Right atrium auricular region (tissue), 2 donors: ENCODE results near the gene UTP25. TPM values are rescaled to one million over a fixed set of nuclear protein-coding genes. Genes with fewer than 3 reads are reported as not detected.

ENCODE experiments used
- DNase-seq: peaks from one replicate; pipeline ENCODE4 v3.0.0-alpha.2; 2019; ENCODE audit warnings: low spot score
- H3K27ac ChIP-seq, 2 donors: fragments of 200-600 bp; sonication (generic); 1 replicate in 1 of 2; 2 replicates in 1 of 2; pipeline ENCODE4 v1.5.1; 2016 to 2019
- H3K27me3 ChIP-seq, 2 donors: fragments of 200-600 bp; sonication (generic); one replicate each; pipeline versions ENCODE4 v1.5.1 to v1.6.0; 2017 to 2019
- H3K36me3 ChIP-seq: fragments of 200-600 bp; sonication (generic); one replicate; pipeline ENCODE4 v1.5.1; 2016
- H3K4me1 ChIP-seq, 2 donors: fragments of 200-600 bp; sonication (generic); one replicate each; pipeline versions ENCODE4 v1.5.1 to v1.6.0; 2017 to 2019
- H3K4me3 ChIP-seq, 2 donors: fragments of 200-600 bp; sonication (generic); 1 replicate in 1 of 2; 2 replicates in 1 of 2; pipeline ENCODE4 v1.5.1; 2017 to 2019; ENCODE audit warnings: mild to moderate bottlenecking in 1 of 2, moderate library complexity in 1 of 2
- H3K9me3 ChIP-seq, 2 donors: fragments of 200-600 bp; sonication (generic); one replicate each; pipeline ENCODE4 v1.5.1; 2019
- CTCF ChIP-seq, 2 donors: fragments of 200-600 bp; sonication (generic); IDR thresholded peaks; one replicate each; pipeline ENCODE4 v1.5.1; 2019; ENCODE audit warnings: antibody characterized with exemption in 2 of 2
- total RNA-seq, 2 donors: library from RNA; depleted of rRNA; stranded (reverse); fragments of >200 nt; gene quantifications; one replicate each; pipeline ENCODE4 v1.1.0, GENCODE V29; 2016

Gene UTP25
- total RNA-seq, 2 donors from 2014 or later = 2.8 to 3.9 TPM

DNA sequence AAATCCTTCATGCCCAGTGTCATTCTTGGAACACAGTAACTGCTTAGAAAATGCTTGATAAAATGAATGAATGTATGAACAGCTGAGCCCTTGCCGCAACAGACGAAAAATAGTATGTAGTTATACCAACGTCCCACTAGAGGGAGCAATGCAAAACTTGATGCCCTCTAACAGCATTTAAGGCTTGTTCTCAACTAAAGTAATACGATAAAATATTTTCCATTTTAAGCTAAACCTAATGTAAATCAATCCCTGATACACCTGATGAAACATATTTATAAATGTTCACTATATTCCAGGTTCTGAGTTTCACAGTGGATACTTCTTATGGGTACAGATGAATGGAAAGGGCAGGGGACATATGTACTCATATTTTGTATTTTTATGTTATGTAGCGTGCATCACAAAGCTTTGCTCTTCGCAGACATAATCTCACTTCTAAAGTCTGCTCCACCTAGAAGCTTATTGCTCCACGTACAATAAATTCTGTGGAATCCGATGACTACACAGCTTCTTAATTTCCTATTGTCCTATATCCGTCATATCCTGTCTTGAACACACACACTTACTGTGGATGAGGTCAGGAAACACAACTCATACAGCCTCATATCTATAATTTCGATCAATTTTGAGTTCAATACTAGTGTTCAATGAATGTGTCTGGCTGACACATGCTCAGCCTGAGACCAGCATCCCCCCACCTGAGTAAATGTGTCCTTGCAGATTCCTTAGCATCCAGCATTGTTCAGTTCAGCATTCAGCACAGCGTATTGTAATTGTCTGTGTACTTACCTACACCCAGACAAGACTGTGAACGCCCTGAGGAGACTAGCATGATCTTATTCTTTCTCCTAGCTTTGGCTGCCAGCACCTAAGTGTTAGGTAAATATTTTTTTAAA lies 4.4 kb upstream of the UTP25 start:
- no peaks in the 10 kb centered on the region for H3K36me3 ChIP-seq
- H3K27me3 ChIP-seq = no peaks in the 10 kb centered on the region
- H3K27ac ChIP-seq = no peak overlapping the region
- no peak for DNase-seq
- no peaks in the 10 kb centered on the region for H3K9me3 ChIP-seq
- no peak overlapping the region for H3K4me3 ChIP-seq
- TF ChIP-seq CTCF (IDR thresholded peaks at IDR 0.05) = peak; percentile 49 to 82
- peaks cover 0 to 16% of the 10 kb centered on the region in 2 donors for H3K4me1 ChIP-seq

DNA sequence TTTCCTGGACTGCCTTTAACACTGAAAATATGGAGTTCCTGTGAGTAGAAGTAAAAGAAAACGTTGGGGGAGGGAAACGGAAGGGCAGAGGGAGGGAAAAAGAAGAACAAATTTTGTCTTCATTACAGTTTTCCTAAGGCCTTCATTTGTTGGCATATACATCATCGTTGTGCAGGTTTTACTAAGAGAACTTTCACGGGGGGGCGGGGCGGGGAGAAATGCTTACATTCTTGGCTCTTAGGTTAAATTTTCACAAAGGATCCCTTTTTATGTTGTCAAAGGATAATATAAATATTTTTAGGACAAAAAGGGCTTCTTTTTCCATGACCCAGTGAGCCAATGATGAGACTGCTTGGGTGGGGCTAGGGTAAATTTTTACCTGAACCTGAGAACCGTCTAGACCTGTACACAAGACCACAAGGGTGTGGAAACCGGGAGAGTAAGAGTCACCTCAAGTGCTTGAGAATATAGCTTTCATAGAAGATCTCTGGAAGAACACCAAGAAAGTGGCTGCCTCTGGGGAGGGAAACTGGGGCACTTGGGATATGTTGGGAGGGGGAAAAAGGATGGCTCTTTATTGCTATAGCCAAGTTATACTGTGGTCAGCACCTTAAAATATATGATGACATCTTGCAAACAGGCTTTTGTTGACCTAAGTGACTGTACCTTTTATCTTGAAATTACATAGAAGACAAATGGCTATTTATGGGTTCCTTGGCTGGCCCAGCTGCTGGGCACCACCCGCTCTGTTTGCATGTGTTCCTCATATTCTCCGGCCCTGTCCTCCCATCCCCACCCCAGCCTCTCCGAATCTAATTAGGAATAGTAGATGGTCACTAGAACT lies 2.0 kb upstream of the UTP25 start:
- Histone ChIP-seq H3K9me3 (no peaks in the 10 kb centered on the region), H3K27ac (no peak overlapping the region), H3K4me3 (no peak overlapping the region), H3K27me3 (no peaks in the 10 kb centered on the region), H3K36me3 (peaks cover 1% of the 10 kb centered on the region), H3K4me1 (peaks cover 0 to 26% of the 10 kb centered on the region in 2 donors)
- TF ChIP-seq CTCF (IDR thresholded peaks at IDR 0.05) = no peak
- no peak for DNase-seq

DNA sequence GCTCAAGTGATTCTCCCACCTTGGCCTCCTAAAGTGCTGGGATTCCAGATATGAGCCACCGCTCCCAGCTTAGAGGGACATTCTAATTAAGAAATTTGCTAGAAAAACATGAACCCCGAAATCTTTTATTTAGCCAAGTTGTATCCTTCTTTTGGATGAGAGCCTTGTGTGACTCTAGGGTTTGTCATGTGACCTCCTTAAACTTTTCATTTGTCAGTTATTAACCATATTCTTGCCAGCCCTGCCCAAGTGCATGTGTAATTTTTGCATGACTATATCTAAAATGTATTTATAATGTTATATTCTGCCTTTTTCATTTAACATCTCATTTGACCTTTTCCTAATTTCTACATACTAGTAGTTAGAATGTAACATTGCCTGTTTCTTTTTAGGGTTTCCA lies 1.9 kb downstream of the UTP25 start:
- no peak for DNase-seq
- H3K9me3 ChIP-seq = no peaks in the 10 kb centered on the region
- peaks cover 0 to 17% of the 10 kb centered on the region in 2 donors for H3K4me1 ChIP-seq
- H3K36me3 ChIP-seq = peaks cover 40% of the 10 kb centered on the region
- no peaks in the 10 kb centered on the region for H3K27me3 ChIP-seq
- no peak overlapping the region for H3K27ac ChIP-seq
- TF ChIP-seq CTCF (IDR thresholded peaks at IDR 0.05) = no peak
- H3K4me3 ChIP-seq = no peak overlapping the region

DNA sequence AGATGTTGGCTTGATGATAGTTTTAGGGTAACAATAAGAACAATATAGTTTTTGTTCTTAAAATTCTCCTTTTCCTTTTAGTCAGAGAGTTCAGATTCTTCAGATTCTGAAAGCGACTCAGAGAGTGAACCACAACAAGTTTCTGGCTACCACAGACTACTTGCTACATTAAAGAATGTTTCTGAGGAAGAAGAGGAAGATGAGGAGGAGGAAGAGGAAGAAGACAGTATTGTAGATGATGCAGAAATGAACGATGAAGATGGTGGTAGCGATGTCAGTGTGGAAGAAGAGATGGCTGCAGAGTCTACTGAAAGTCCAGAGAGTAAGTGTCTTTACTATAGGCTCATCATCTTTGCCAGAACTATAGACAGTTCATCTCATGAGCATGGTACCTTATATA lies 3.0 kb downstream of the UTP25 start:
- no peak for TF ChIP-seq CTCF (IDR thresholded peaks at IDR 0.05)
- H3K27me3 ChIP-seq = no peaks in the 10 kb centered on the region
- no peak overlapping the region for H3K27ac ChIP-seq

GRCh38 chr1:209831615-209832014 lies 3.8 kb downstream of the UTP25 start:
- TF ChIP-seq CTCF (IDR thresholded peaks at IDR 0.05) = no peak
- H3K36me3 ChIP-seq = peaks cover 55% of the 10 kb centered on the region

More for the DNA sequence above, 3.0 kb downstream of the UTP25 start:
- Histone ChIP-seq H3K36me3 (peaks cover 50% of the 10 kb centered on the region), H3K4me1 (peaks cover 0 to 17% of the 10 kb centered on the region in 2 donors), H3K9me3 (no peaks in the 10 kb centered on the region), H3K4me3 (no peak overlapping the region)
- DNase-seq = no peak

More at GRCh38 chr1:209831615-209832014, 3.8 kb downstream of the UTP25 start:
- Histone ChIP-seq H3K27me3 (no peaks in the 10 kb centered on the region), H3K27ac (no peak overlapping the region), H3K4me1 (peaks cover 0 to 17% of the 10 kb centered on the region in 2 donors), H3K4me3 (no peak overlapping the region), H3K9me3 (no peaks in the 10 kb centered on the region)
- no peak for DNase-seq
